NCI-H82 treated with DMSO at 0.1 percent for 48 hours (cell line): ENCODE results near the gene LY6G6C.

ENCODE experiments used
- DNase-seq: peaks from one replicate; lab custom pipeline; 2025; ENCODE audit not compliant: unreplicated experiment; lab: John Stamatoyannopoulos, UW

The LY6G6C gene

GRCh38 chr6:31727717-31728671 lies 6.4 kb upstream of the LY6G6C start:
- no peak for DNase-seq

GRCh38 chr6:31727034-31727716 lies 5.6 kb upstream of the LY6G6C start:
- DNase-seq = no peak

GRCh38 chr6:31725502-31726350 lies 4.2 kb upstream of the LY6G6C start:
- DNase-seq = no peak

GRCh38 chr6:31723980-31724691 lies 2.6 kb upstream of the LY6G6C start:
- DNase-seq = no peak

- DNase-seq = no peak
These were observed 1.9 kb upstream of the LY6G6C start, which contains the start of gene MPIG6B for GRCh38 chr6:31723245-31723979. TSS of gene MPIG6B (plus strand) at chr6:31723373. CDS start at chr6:31723384, 11 bp downstream.

GRCh38 chr6:31722173-31722572 lies 627 bp upstream of the LY6G6C start:
- DNase-seq = no peak

GRCh38 chr6:31720196-31720770 lies 1.3 kb downstream of the LY6G6C start:
- no peak for DNase-seq

GRCh38 chr6:31719001-31719400 lies 2.5 kb downstream of the LY6G6C start:
- DNase-seq = no peak

GRCh38 chr6:31718265-31718664 lies 3.3 kb downstream of the LY6G6C start:
- DNase-seq = no peak

GRCh38 chr6:31717499-31718222 lies 3.9 kb downstream of the LY6G6C start:
- DNase-seq = no peak

- no peak for DNase-seq
These were observed 6.3 kb downstream of the LY6G6C start, which contains the start of gene LY6G6D for GRCh38 chr6:31715022-31715958. TSS of gene LY6G6D (plus strand) at chr6:31715348. CDS start at chr6:31715356, 8 bp downstream.

GRCh38 chr6:31713991-31714684 lies 7.4 kb downstream of the LY6G6C start:
- no peak for DNase-seq

- DNase-seq = no peak
These were observed 8.1 kb downstream of the LY6G6C start for GRCh38 chr6:31713465-31713864.

GRCh38 chr6:31712296-31712695 lies 9.2 kb downstream of the LY6G6C start:
- no peak for DNase-seq

- no peak for DNase-seq
These were observed 10.3 kb downstream of the LY6G6C start for GRCh38 chr6:31711233-31711632.

GRCh38 chr6:31710523-31711219 lies 10.9 kb downstream of the LY6G6C start:
- no peak for DNase-seq
